Endothelial cell of umbilical vein (primary cell): ENCODE results near the gene DGUOK. TPM values are rescaled to one million over a fixed set of nuclear protein-coding genes. Genes with fewer than 3 reads are reported as not detected.

Experiments
- BruUV-seq: library from RNA; stranded (reverse); fragments of 400-500 nt; replicated peaks from 2 replicates; lab custom pipeline; 2021; lab: Mats Ljungman, UMichigan
- CTCF ChIA-PET: fragments of 300-600, 350-600 bp; sonication (Branson Sonifier 250); formaldehyde crosslinking; loops from one replicate; lab custom pipeline; 2021; ENCODE audit warnings: antibody characterized with exemption, inconsistent platforms; lab: Charles Lee
- POLR2A ChIA-PET: fragments of 300-600, 350-600 bp; sonication (Branson Sonifier 250); formaldehyde crosslinking; loops from one replicate; lab custom pipeline; 2021; ENCODE audit warnings: antibody characterized with exemption, inconsistent platforms; lab: Charles Lee
- DNase-seq: peaks from one replicate; pipeline ENCODE4 v3.0.0-alpha.2; 2011; ENCODE audit warnings: low read depth, low spot score
- FAIRE-seq: peaks from 2 replicates; lab custom pipeline; 2011; peaks lifted over from hg19 to GRCh38; lab: Jason Lieb, UNC
- H2AFZ ChIP-seq: 2 replicates; pipeline ENCODE4 v1.6.0; 2012; ENCODE audit warnings: low read depth, low read length, control low read depth, inconsistent platforms
- H3K27ac ChIP-seq: 2 replicates; pipeline ENCODE4 v1.5.1; 2011; ENCODE audit warnings: low read depth, mild to moderate bottlenecking, control low read depth, low read length, moderate library complexity; ENCODE audit not compliant: insufficient read depth
- H3K27me3 ChIP-seq, 2 experiments: 2 replicates each; pipeline versions ENCODE4 v1.6.0 to v1.6.1; 2011; ENCODE audit warnings: low read length in 2 of 2, mixed read lengths in 1 of 2; ENCODE audit not compliant: control insufficient read depth in 2 of 2, insufficient read depth in 2 of 2
- H3K36me3 ChIP-seq, 2 experiments: 2 replicates in 1 of 2; 3 replicates in 1 of 2; pipeline ENCODE4 v1.5.1; 2011; ENCODE audit warnings: low read length in 2 of 2, mild to moderate bottlenecking in 1 of 2, moderate library complexity in 1 of 2; ENCODE audit not compliant: control insufficient read depth in 2 of 2, insufficient read depth in 2 of 2; ENCODE audit errors: extremely low read depth in 1 of 2
- H3K4me1 ChIP-seq: 3 replicates; pipeline ENCODE4 v1.5.1; 2011; ENCODE audit warnings: mild to moderate bottlenecking, low read length; ENCODE audit not compliant: control insufficient read depth, insufficient read depth; ENCODE audit errors: extremely low read depth
- H3K4me2 ChIP-seq: 2 replicates; pipeline ENCODE4 v1.6.1; 2011; ENCODE audit warnings: low read length, control low read depth, mixed read lengths; ENCODE audit not compliant: insufficient read depth
- H3K4me3 ChIP-seq, 3 experiments: fragments of 200-600 bp in 1 of 3; sonication (generic), shearing (Covaris generic) in 1 of 3; replicated peaks in 1 of 3; 2 replicates each; pipeline ENCODE4 v1.5.1; 2011 to 2016; ENCODE audit warnings: control low read depth in 3 of 3, low read length in 3 of 3, mild to moderate bottlenecking in 2 of 3, inconsistent platforms in 1 of 3, low read depth in 1 of 3, moderate library complexity in 1 of 3; ENCODE audit not compliant: insufficient read depth in 1 of 3
- H3K79me2 ChIP-seq: 2 replicates; pipeline ENCODE4 v1.6.0; 2012; ENCODE audit warnings: low read length, inconsistent platforms; ENCODE audit not compliant: control insufficient read depth, insufficient read depth
- H3K9ac ChIP-seq: replicated peaks from 2 replicates; pipeline ENCODE3; 2011; ENCODE audit warnings: low read length, control low read depth; ENCODE audit not compliant: insufficient read depth; ENCODE audit errors: extremely low read depth
- H3K9me1 ChIP-seq: replicated peaks from 3 replicates; pipeline ENCODE4 v1.6.0; 2011; ENCODE audit warnings: mild to moderate bottlenecking, low read length; ENCODE audit not compliant: control insufficient read depth, insufficient read depth; ENCODE audit errors: extremely low read depth
- H3K9me3 ChIP-seq: replicated peaks from 2 replicates; pipeline ENCODE4 v1.5.1; 2012; ENCODE audit warnings: low read length, inconsistent platforms; ENCODE audit not compliant: control insufficient read depth, insufficient read depth
- H4K20me1 ChIP-seq: replicated peaks from 2 replicates; pipeline ENCODE3; 2011; ENCODE audit warnings: mild to moderate bottlenecking, low read length; ENCODE audit not compliant: control insufficient read depth, insufficient read depth; ENCODE audit errors: extremely low read depth
- CTCF ChIP-seq, 2 donors: IDR thresholded peaks; 1 replicate in 1 of 2; 2 replicates in 1 of 2; pipeline ENCODE4 v1.5.1; 2011; ENCODE audit warnings: low read length in 2 of 2, mild to moderate bottlenecking in 2 of 2, moderate library complexity in 2 of 2, control low read depth in 1 of 2, inconsistent platforms in 1 of 2, low read depth in 1 of 2; ENCODE audit not compliant: insufficient read depth in 1 of 2; ENCODE audit errors: extremely low read depth in 1 of 2
- EZH2 ChIP-seq: IDR thresholded peaks from 2 replicates; pipeline ENCODE4 v1.6.1; 2012; ENCODE audit warnings: borderline replicate concordance, low read depth, mild to moderate bottlenecking, moderate library complexity, low read length, inconsistent platforms; ENCODE audit not compliant: severe bottlenecking
- FOS ChIP-seq: IDR thresholded peaks from 2 replicates; pipeline ENCODE4 v1.6.1; 2011; ENCODE audit warnings: mild to moderate bottlenecking, low read length, moderate library complexity, borderline replicate concordance; ENCODE audit not compliant: insufficient read depth
- GATA2 ChIP-seq: IDR thresholded peaks from 2 replicates; pipeline ENCODE4 v1.7.0; 2011; ENCODE audit warnings: low read depth, mild to moderate bottlenecking, moderate library complexity, mixed read lengths, low read length; ENCODE audit not compliant: insufficient read length, insufficient read depth
- JUN ChIP-seq: IDR thresholded peaks from 2 replicates; pipeline ENCODE4 v1.6.1; 2011; ENCODE audit warnings: borderline replicate concordance, low read depth; ENCODE audit not compliant: insufficient read length, insufficient read depth
- MAX ChIP-seq: IDR thresholded peaks from 2 replicates; pipeline ENCODE4 v1.6.1; 2011; ENCODE audit not compliant: insufficient read depth, insufficient read length
- MYC ChIP-seq: IDR thresholded peaks from one replicate; pipeline ENCODE4 v1.6.1; 2011; ENCODE audit warnings: mild to moderate bottlenecking, low read depth, low read length
- POLR2A ChIP-seq: IDR thresholded peaks from 2 replicates; pipeline ENCODE4 v1.6.1; 2012; ENCODE audit warnings: low read depth, mild to moderate bottlenecking, control low read depth, low read length
- POLR2AphosphoS5 ChIP-seq: IDR thresholded peaks from 2 replicates; pipeline ENCODE4 v1.6.1; 2012; ENCODE audit warnings: low read depth, mild to moderate bottlenecking, control low read depth, low read length, moderate library complexity; ENCODE audit not compliant: insufficient read depth
- dilution Hi-C: fragments of 300-500 bp; cut with MboI; formaldehyde crosslinking; loops from one replicate; pipeline ENCODE4 v1.15.0; 2019; ENCODE audit warnings: low sequenced_read_pairs; ENCODE audit not compliant: extremely low pct_ligation_motif_present
- intact Hi-C: fragments of 100-400 bp; cut with micrococcal nuclease; formaldehyde crosslinking; loops from one replicate; pipeline ENCODE4 v1.10.0; 2022
- polyA plus RNA-seq, 4 experiments: library from polyadenylated mRNA; depleted of rRNA in 3 of 4; stranded (reverse) in 3 of 4; unstranded in 1 of 4; fragments of >200 nt; gene quantifications; 2 replicates each; pipeline versions ENCODE4 v1.2.1 to v1.2.3, GENCODE V29; 2011 to 2012; ENCODE audit warnings: missing spikeins in 1 of 4
- total RNA-seq: library from RNA; stranded (reverse); gene quantifications from 2 replicates; pipeline ENCODE4 v1.2.3, GENCODE V29; 2021

The DGUOK gene
- total and polyA plus RNA-seq, 2 donors (not counting 3 experiments of a cell fraction or from before 2014, with no cell fraction given) = 51.8 to 77.5 TPM

- POLR2A ChIA-PET = interaction anchor here (0.6 to 0.7 kb wide), 2 partner anchors 10 to 78 kb away, joined by 3 to 4 read pairs; no protein-coding TSS in a partner anchor
- no peaks in the 10 kb centered on the region for H3K9me3 ChIP-seq
- peaks cover 0 to 7% of the 10 kb centered on the region in 2 experiments for H3K27me3 ChIP-seq
These were observed 13.1 kb upstream of the DGUOK start for GRCh38 chr2:73913414-73914054.

More at GRCh38 chr2:73913414-73914054, 13.1 kb upstream of the DGUOK start:
- Histone ChIP-seq H3K36me3 (no peaks in the 10 kb centered on the region), H3K4me1 (no peaks in the 10 kb centered on the region), H2AFZ (no peak overlapping the region), H3K4me3 (no peak overlapping the region), H3K9me1 (no peaks in the 10 kb centered on the region), H3K9ac (no peak overlapping the region), H3K79me2 (no peaks in the 10 kb centered on the region), H4K20me1 (no peaks in the 10 kb centered on the region), H3K4me2 (no peak overlapping the region), H3K27ac (no peak overlapping the region)
- CTCF ChIA-PET = no interaction called here
- no peak for FAIRE-seq
- dilution Hi-C loops (no loop called here), intact Hi-C loops (no loop called here)
- BruUV-seq = no TSS peak
- DNase-seq = no peak
- TF ChIP-seq MAX = no peak
- no peak for TF ChIP-seq JUN
- no peak for TF ChIP-seq FOS
- TF ChIP-seq POLR2A = no peak
- TF ChIP-seq EZH2 = no peak
- TF ChIP-seq GATA2 = no peak
- no peak for TF ChIP-seq POLR2AphosphoS5
- TF ChIP-seq MYC = no peak
- no peak for TF ChIP-seq CTCF (IDR thresholded peaks at IDR 0.05; ENCODE audit: extremely low read depth in 1 of 2, insufficient read depth in 1 of 2, low read depth in 1 of 2, low read length in 2 of 2)
